HG02884 (cell line): Measurements from ENCODE around the gene PARD3.

ENCODE experiments used
- ATAC-seq: cut with Tn5 transposase; IDR thresholded peaks from one replicate; pipeline ENCODE4 v1.9.1; 2021; ENCODE audit warnings: mild to moderate bottlenecking, moderate library complexity; ENCODE audit not compliant: unreplicated experiment

The PARD3 gene

GRCh38 chr10:34156781-34157425 lies 658.2 kb downstream of the PARD3 start:
- no peak for ATAC-seq

- no peak for ATAC-seq
Observed at GRCh38 chr10:34155812-34156211, 659.3 kb downstream of the PARD3 start.

DNA sequence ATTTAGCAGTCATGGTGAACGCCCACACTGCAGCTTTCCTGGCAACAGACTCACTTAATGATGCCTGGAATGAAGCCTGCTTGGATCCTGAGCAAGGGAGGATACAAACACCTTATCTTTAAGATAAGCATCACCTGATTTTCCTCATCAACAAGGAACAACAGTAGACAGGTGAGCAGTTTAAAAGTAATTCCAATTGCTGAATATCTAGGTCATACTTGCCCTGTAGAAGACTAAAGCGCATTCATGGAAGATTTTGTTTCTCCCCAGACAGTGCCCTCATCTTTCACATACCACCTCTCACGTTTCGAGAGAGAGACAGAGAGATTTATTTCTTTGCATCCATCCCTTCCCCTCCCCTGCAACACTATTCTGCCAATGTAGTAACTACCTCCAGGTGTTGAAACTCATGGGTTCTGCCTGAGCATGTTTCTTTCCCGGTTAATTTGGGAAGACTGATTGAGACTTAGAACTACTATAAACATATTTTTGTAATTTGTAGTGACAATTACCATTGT lies 660.7 kb downstream of the PARD3 start:
- no peak for ATAC-seq

DNA sequence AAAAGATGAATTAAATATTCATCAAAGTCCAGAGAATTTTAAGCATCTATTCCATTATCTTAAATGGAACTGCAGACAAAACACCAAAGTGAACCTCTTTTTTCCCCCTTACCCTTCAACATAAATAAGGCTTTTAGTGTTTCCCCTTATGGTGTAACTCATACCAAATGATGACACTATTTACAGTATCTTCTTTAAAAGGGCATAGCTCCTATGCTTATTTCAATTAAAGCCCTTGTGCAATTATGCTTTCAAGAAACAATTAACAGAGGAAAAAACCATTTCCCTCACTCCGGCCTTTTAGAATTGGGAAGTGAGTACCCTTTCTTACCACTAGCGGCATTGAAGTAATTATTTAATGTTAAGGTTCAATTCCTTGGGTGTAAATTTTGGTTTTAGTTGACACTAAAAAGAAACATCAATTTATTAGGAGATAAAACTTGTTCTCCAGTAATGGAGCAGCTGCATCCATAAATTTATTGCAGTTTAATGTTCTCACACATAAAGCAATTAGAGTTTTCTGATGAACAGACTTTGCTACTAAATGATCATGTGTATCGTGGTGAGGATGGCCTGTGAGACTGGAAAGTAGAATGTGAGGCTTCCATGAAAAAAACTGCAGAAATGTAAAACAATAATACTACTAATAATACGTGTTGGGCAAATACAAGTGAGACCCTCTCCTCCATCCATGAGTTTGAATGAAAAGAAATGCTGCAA lies 661.3 kb downstream of the PARD3 start:
- no peak for ATAC-seq

- ATAC-seq: no peak
Observed at GRCh38 chr10:34152434-34152833, 662.7 kb downstream of the PARD3 start.

DNA sequence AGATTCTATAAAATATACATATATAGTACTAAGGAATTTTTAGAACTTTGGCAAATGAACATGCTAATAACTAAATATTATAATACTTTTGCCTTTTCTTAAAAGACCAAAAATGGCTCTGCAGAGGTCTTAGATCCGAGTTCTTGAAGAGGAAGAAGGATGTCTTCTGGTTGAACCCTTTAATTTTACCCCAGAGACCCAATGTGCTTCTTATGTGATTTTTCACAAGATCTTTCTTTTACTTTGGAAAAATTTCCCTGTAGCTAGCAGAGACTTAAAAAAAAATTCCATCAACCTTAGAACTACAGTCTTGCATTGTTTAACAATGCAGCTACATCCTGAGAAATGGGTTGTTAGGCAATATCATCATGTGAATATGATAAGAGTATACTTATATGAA lies 663.2 kb downstream of the PARD3 start:
- no peak for ATAC-seq

- ATAC-seq: no peak
Observed at GRCh38 chr10:34151481-34151880, 663.6 kb downstream of the PARD3 start.

GRCh38 chr10:34150103-34150502 lies 665.0 kb downstream of the PARD3 start:
- no peak for ATAC-seq

- no peak for ATAC-seq
Observed at GRCh38 chr10:34148305-34148657, 666.8 kb downstream of the PARD3 start.

DNA sequence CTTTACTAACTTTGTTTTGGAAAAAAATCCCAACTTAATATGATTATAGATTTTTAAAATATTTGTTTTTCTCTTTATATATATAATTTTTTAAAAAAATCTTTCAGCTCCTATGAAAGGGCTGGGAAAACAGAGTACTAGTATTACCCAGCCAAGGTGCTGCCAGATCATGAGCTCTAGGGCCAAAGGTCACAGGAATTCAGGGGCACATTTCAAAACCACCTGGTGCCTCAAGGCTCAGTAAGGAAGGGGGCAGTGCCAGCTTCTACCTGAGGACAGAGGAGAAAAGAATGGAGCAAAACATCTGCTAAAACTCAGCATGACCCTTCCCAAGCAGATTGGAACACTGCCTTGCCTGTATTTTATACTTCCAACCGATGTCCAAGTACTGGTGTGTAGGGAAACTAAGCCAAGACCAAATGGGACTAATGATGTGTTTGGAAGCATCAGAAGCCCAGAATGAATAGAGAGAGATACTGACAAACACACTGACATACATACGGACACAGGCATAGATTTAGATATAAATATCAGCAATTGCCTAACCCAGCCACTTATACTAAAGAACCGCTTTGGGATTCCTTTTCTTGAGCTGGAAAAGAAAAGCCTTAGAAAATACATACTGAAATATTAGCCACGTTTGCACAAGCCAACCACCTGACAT lies 667.3 kb downstream of the PARD3 start:
- no peak for ATAC-seq

DNA sequence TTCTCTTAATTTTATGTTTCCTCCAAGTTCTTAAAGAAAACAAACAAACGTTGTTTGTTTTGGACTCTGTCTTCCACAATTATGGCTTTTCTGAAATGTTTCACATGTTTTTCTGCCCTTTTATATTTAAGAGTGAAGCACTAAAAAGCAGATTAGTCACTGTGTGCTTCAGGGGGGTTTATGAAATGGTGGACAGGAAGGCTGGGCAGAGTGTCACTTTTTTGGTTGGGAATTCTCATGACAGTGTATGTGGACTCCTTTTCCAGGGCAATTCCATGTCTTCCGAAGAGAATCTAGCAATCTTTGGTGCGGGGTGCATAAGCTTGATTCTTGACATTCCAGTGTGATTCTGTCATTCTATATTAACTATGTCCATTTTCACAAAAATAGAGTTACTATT lies 669.4 kb downstream of the PARD3 start:
- ATAC-seq: no peak

- no peak for ATAC-seq
Observed at GRCh38 chr10:34143466-34143865, 671.6 kb downstream of the PARD3 start.

- no peak for ATAC-seq
Observed at GRCh38 chr10:34141032-34141680, 673.9 kb downstream of the PARD3 start.

GRCh38 chr10:34139559-34139958 lies 675.5 kb downstream of the PARD3 start:
- ATAC-seq: no peak

GRCh38 chr10:34137955-34138354 lies 677.1 kb downstream of the PARD3 start:
- ATAC-seq: no peak

DNA sequence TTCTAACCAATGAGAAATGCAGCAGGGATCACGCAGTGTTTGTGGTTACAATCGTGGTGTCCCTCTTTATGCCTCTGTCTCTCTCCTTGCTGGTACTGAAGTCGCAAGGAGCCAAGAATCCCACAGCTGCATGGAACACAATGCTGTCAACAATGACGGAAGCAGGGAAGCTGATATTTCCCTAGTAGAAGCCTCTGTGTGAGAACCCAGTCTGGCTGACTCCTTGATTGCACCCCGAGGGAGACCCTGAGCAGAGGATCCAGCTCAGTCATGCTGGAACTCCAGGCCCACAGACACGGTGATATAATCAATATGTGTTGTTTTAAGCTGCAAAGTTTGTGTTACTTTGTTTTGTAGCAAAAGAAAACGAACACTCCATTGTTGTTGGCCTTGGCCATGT lies 677.9 kb downstream of the PARD3 start:
- no peak for ATAC-seq

DNA sequence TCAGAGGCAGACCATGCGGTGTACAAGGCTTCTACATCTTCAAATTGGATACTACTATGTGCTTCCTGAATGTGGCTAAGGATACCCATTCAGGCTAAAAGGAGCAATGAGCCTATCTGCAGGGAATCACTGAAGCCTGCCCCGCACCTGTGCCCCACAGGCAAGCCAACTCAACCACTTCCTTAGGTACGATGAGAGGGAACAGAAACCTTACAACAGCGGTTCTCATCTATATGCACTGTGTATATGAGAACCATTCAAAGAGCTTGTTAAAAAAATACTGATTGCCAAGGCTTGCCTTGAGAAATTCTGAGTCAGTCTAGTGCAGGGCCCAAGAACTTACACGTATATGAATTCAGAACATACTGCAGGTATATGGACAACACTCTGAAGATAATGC lies 679.6 kb downstream of the PARD3 start:
- no peak for ATAC-seq

DNA sequence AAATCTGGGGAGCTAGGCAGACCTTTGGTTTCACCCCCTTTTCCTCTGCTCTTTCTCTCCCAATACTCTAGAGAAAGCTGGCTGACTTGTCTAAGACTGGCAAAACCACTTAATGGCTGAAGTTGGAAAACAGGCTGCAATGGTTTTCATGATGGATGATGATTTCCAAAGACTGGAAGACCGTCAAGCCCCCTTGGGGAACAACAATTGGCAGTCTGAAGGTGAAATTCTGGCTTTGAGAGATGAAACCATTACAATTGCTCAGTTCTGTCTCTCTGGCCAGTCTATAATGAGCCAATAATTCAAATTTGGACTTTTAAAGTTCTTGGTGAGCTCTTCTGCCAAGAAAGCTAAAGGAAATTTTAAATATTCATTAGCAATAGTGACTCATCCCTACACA lies 680.5 kb downstream of the PARD3 start:
- no peak for ATAC-seq

- no peak for ATAC-seq
Observed at GRCh38 chr10:34133406-34133805, 681.7 kb downstream of the PARD3 start.

DNA sequence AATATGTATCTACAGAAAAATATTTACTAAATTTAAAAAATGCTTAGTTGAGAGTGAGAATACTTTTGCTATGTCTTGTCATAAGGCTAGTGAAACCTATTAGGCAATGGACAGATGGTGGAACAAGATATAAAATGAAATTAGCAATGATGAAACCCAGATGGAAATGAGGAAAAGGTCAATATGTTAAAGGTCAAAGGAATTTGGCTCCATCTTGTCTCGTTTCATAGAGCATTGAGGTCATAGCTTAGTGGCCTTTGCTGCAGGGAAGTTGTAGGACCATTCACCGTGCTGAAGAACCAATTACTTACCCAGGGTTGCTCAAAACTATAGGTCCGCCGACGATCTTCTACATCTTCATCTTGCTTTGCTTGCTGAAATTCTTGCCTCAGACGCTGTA lies 683.9 kb downstream of the PARD3 start:
- ATAC-seq: no peak

DNA sequence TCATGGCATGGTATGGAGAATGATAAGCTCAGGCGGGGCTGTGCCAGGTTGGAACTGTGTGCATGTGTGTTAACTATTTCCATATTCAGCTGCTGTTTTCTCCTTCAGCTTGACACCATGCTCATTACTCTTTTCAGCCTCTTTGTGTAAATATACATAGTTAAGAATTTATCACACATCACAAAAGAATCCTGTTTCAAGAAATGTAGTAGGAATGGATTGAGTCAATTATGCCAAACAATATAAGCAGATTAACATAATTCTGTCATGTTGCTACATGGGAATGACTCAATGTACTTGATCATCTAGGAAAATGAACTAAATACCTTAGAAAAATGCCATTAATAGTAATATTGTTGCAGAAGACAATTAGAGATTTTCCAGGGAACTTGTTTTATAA lies 687.4 kb downstream of the PARD3 start:
- no peak for ATAC-seq
